Activated CD4-positive, alpha-beta T cell treated with anti-CD3 and anti-CD28 coated beads, Interleukin-2, amount 50 U/mL, for 1 hour (primary cell): ENCODE results near the gene PLEKHO2.
A peak's percentile ranks its signal among the peaks of the same experiment; 100 is the strongest.

ENCODE experiments used
- DNase-seq: peaks from one replicate; pipeline ENCODE4 v3.0.0-alpha.2; 2020

Gene PLEKHO2

GRCh38 chr15:64895285-64896065 is 53.8 kb downstream of the PLEKHO2 start:
- DNase-seq = peak; percentile 12

- DNase-seq = no peak
Measured at GRCh38 chr15:64896371-64897069, 54.8 kb downstream of the PLEKHO2 start.

GRCh38 chr15:64897345-64897985 is 55.8 kb downstream of the PLEKHO2 start:
- no peak for DNase-seq

GRCh38 chr15:64898406-64898805 is 56.7 kb downstream of the PLEKHO2 start:
- DNase-seq = no peak

GRCh38 chr15:64901141-64901540 is 59.4 kb downstream of the PLEKHO2 start:
- no peak for DNase-seq

- DNase-seq = no peak
Measured at GRCh38 chr15:64901914-64902313, 60.2 kb downstream of the PLEKHO2 start.

GRCh38 chr15:64902863-64903262 is 61.1 kb downstream of the PLEKHO2 start:
- no peak for DNase-seq

- DNase-seq = no peak
Measured at GRCh38 chr15:64903326-64903950, 61.7 kb downstream of the PLEKHO2 start.

- DNase-seq = no peak
Measured at GRCh38 chr15:64904189-64904588, 62.5 kb downstream of the PLEKHO2 start.

- peak; percentile 77 for DNase-seq
Measured at GRCh38 chr15:64905119-64905831, 63.6 kb downstream of the PLEKHO2 start.

- no peak for DNase-seq
Measured at GRCh38 chr15:64905941-64906340, 64.2 kb downstream of the PLEKHO2 start.

GRCh38 chr15:64906402-64906801 is 64.7 kb downstream of the PLEKHO2 start:
- DNase-seq = no peak

GRCh38 chr15:64907991-64908390 is 66.3 kb downstream of the PLEKHO2 start:
- DNase-seq = no peak

GRCh38 chr15:64909546-64909945 is 67.8 kb downstream of the PLEKHO2 start:
- no peak for DNase-seq

- peak; percentile 26 for DNase-seq
Measured at GRCh38 chr15:64911311-64912186, 69.8 kb downstream of the PLEKHO2 start, which contains the start of gene ANKDD1A. Gene ANKDD1A (plus strand): TSS chr15:64911902. CDS start chr15:64911931, 29 bp downstream.

GRCh38 chr15:64912379-64913325 is 70.9 kb downstream of the PLEKHO2 start:
- no peak for DNase-seq

- DNase-seq = no peak
Measured at GRCh38 chr15:64915518-64916227, 74.0 kb downstream of the PLEKHO2 start.

GRCh38 chr15:64916365-64916764 is 74.7 kb downstream of the PLEKHO2 start:
- DNase-seq = no peak

GRCh38 chr15:64917211-64917610 is 75.5 kb downstream of the PLEKHO2 start:
- DNase-seq = no peak
